Erythroblast (primary cell): Measurements from ENCODE around the gene CFAP77.

Experiments
- GATA1 ChIP-seq: IDR thresholded peaks from 2 replicates; pipeline ENCODE4 v1.6.1; 2011; ENCODE audit warnings: low read depth, mild to moderate bottlenecking, control low read depth, low read length, moderate library complexity
- POLR2A ChIP-seq: IDR thresholded peaks from 2 replicates; pipeline ENCODE4 v1.6.1; 2011; ENCODE audit warnings: mild to moderate bottlenecking, low read length

GRCh38 chr9:132588501-132589147 lies 178.6 kb downstream of the CFAP77 start:
- no peak for TF ChIP-seq POLR2A
- no peak for TF ChIP-seq GATA1
